Erythroblast (primary cell): ENCODE data around the gene POGLUT3.
A peak's percentile ranks its signal among the peaks of the same experiment; 100 is the strongest.

Source experiments
- DNase-seq, 2 experiments: peaks; one replicate each; lab custom pipeline; 2025; lab: John Stamatoyannopoulos, UW
- GATA1 ChIP-seq: IDR thresholded peaks from 2 replicates; pipeline ENCODE4 v1.6.1; 2011; ENCODE audit warnings: low read depth, mild to moderate bottlenecking, control low read depth, low read length, moderate library complexity
- POLR2A ChIP-seq: IDR thresholded peaks from 2 replicates; pipeline ENCODE4 v1.6.1; 2011; ENCODE audit warnings: mild to moderate bottlenecking, low read length

The POGLUT3 gene

GRCh38 chr11:108522318-108522717, 24.1 kb upstream of the POGLUT3 start:
- TF ChIP-seq POLR2A, result no peak
- no peak for TF ChIP-seq GATA1
- DNase-seq, result no peak

DNA sequence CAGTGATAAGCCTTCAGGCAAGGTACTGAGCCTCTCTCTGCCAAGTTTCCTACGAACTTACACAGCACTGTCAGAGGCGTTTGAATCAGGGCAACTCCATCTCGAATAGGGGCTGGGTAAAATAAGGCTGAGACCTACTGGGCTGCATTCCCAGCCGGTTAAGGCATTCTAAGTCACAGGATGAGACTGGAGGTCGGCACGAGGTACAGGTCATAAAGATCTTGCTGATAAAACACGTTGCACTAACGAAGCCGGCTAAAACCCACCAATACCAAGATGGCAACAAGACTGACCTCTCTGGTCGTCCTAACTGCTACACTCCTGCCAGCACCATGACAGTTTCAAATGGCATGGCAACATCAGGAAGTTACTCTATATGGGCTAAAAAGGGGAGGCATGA, 20.4 kb upstream of the POGLUT3 start:
- no peak for DNase-seq
- TF ChIP-seq GATA1 (no peak), POLR2A (no peak)

DNA sequence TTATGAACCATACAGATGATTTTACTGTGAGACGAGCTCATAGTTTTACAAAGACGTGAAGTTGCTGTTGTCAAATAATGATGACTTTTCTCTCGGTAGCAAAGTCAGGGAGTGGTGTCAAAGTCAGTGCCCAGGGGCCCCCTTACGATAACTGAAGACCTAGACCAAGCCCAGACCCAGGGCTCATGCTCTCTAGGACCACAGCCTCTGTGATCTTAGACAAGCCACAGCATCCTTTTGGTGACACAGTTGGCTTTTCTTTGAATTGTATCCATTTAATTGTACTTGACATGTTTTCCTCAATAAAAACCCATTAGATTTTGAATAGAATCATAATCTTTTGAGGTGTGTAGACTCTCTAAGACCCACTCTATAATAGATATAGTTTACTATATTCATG, 17.9 kb upstream of the POGLUT3 start:
- TF ChIP-seq POLR2A (no peak), GATA1 (no peak)
- DNase-seq, result no peak

GRCh38 chr11:108512708-108513107, 14.5 kb upstream of the POGLUT3 start:
- DNase-seq, result no peak
- TF ChIP-seq POLR2A (no peak), GATA1 (no peak)

GRCh38 chr11:108511851-108512474, 13.8 kb upstream of the POGLUT3 start:
- no peak for TF ChIP-seq POLR2A
- TF ChIP-seq GATA1, result no peak
- no peak for DNase-seq

DNA sequence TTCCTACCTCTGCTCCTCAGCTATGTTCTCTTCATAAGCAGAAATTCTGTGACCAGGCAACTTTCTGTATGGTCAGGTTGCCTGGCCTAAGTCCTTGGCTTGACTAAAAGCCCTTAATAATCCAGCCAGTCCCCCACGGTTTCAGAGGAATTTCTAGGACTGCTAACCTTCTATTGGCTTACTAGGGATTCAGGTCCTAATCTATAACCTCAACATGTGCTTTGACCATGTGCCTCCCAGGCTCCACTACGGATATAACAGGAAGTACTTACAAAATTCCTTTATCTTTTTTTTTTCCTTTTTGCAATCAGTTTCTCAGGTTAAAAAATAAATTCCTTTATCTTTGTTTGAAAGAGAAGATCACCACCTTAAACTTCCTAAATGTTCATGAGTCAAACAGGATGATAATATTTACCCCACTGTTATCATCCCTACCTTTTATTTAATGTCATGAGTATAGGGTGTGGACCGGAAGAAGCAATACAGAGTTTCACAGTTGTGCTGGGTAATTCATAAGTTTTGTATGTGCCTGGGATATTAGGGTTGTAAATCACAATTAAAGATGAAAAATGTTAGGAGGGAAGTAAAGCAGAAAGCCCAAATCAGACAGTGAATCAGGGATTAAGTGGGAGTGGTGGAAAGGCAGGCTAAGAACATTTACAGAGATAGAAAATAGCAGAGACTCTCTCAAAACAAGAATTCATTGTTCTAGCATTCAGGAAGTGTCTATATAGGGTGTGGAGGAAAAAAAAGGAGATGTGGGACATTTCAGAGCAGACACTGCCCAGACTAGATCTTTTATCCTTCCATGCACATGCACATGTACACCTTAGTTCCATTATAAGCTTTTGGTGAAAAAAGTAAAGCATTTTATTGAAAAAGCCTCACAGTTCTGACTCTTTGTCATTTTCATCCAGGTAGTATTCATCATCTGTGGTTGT, 10.7 kb upstream of the POGLUT3 start:
- no peak for DNase-seq
- no peak for TF ChIP-seq POLR2A
- no peak for TF ChIP-seq GATA1

DNA sequence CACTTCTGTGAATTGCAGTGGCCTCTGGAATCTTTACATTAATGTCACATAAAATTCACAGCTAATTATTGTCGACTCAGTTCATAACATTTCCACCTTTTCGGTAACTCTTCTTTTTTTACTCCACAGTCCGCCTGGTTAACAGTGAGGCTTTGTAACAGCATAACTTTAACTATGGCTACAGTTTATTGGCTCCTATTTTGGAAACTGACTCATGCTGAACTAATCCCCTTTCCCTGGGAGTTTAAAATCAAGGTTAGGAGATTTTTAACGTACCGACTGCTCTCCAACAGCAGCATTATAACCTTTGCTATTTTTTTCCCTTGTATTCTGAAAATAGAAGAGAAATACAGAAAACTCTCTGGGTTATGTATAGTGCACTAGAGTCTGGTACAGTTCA, 3.2 kb upstream of the POGLUT3 start:
- no peak for DNase-seq
- no peak for TF ChIP-seq POLR2A
- TF ChIP-seq GATA1, result no peak

- TF ChIP-seq POLR2A, result no peak
- TF ChIP-seq GATA1, result no peak
- peak; percentile 27 to 54 for DNase-seq
These were observed 2.5 kb upstream of the POGLUT3 start for GRCh38 chr11:108500721-108501120.

DNA sequence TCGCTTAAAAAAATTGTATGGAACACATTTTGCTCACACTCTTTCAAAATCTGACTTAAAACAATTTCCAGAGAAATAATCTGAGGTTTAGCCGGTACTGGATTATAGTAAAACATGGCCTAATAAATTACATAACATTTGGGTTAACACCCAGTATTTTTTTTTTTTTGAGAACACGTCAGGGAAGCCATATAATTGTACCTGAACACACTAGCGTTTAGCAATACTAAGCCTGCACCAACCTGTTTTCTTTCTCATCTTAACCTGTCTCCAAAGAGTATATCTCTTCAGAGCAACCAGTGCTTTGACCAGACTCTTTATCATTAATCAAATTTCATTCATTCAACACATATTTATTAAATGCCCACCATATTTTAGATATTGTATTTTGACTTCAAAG, 2.0 kb upstream of the POGLUT3 start:
- TF ChIP-seq GATA1 (no peak), POLR2A (no peak)
- DNase-seq, result no peak

DNA sequence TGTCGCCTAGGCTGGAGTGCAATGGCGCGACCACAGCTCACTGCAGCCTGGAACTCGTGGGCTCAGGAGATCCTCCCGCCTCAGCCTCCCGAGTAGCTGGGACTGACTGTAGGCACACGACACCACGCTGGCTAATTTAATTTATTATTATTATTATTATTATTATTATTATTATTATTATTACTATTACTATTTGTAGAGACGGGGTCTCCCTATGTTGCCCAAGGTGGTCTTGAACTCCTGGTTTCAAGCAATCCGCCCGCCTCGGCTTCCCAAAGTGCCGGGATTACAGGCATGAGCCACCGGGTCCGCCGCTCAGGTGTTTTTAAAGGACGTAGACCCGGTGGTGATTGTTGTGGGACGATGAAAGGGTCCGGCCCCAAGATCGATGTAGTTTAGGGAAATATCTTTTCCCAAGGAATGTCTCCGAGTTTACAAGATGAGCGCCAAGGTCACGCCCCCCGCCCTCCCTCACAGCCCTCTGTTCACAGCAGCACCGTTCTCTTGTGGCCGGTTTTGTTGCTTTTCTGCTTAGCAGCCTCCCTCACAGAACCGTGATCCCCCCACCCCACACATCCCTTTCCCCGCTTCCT, 728 bp upstream of the POGLUT3 start:
- TF ChIP-seq POLR2A, result no peak
- DNase-seq, result no peak

DNA sequence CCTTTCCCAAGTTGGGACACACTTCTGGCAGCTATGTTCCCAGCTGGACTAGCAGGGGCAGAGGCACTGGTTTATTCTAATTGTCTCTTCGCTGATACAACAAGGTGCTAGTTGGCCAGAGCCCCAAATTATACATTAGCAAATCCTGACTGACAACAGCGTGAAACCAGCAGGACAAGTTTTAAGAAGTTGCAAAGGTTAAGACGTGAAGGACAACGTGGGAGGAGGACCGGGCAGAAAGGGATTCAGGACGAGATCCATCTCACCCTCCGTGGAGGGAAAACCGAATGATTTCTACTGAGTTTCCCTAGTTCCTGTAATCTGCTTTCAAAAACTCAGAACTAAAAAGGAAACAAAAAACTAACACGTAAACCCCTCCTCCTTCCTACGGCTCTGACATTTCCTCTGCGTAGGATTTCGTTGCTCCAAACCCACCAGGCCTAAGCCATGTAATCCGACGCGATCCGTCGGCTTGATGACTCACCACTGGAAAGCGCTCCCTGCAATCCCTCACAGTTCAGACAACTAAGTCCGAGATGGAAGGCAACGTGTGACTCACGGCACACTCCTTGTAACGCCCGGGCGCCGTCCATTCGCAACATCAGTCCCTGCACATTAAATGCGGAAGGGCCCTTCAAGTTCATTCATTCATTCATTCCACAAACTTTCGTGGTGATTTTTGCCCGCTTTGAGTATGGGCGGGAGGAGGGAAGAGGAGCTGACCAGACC, 703 bp downstream of the POGLUT3 start:
- TF ChIP-seq GATA1, result no peak
- TF ChIP-seq POLR2A, result no peak

GRCh38 chr11:108496643-108497256, 1.4 kb downstream of the POGLUT3 start:
- no peak for TF ChIP-seq GATA1
- TF ChIP-seq POLR2A, result no peak

More for the DNA sequence above, 703 bp downstream of the POGLUT3 start:
- peak; percentile 86 to 91 for DNase-seq

GRCh38 chr11:108495326-108495725, 2.9 kb downstream of the POGLUT3 start:
- TF ChIP-seq GATA1 (no peak), POLR2A (no peak)
- DNase-seq, result no peak

More at GRCh38 chr11:108496643-108497256, 1.4 kb downstream of the POGLUT3 start:
- DNase-seq, result peak; percentile 18 to 27
